DMS 273 (cell line): ENCODE results near the gene FGF14.

ENCODE experiments used
- DNase-seq: peaks from one replicate; lab custom pipeline; 2025; ENCODE audit not compliant: unreplicated experiment; lab: John Stamatoyannopoulos, UW

FGF14 gene

DNA sequence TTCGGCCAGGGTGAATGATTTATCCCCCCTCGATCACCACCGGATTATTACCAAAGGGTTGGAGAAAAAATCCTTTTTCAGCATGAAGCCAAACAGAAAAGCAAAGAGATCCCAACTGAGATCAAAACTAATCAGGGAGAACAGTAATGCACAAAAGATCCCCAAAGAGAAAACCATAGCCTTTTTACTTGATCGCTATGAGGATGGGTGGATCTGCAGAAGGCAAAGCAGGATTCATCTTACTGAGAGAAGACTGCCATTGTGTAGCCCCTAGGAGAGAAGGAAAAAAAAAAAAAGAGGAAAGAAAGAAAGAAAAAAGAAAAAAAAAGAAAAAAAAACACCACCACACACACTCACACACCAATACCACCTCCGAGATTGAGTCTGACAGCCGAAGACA lies at the start of gene FGF14:
Gene FGF14, minus strand, starts transcription at position 283 of the 400 bp plus-strand sequence.
- DNase-seq = no peak

DNA sequence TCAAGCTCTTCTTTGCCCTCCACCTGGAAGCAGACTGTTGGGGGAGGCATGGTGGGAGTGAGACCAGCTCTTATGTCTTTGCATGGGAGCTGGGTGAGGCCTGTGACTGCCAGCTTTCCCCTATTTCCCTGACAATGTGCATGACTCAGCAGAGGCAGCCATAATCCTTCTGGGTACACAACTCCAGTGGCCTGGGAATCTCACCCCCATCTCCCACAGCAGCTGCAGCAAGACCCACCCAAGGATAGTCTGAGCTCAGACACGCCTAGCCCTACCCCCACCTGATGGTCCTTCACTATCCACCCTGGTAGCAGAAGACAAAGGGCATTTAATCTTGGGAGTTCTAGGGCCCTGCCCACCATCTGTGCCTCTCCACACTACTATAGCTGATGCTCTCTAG lies 41.4 kb upstream of the FGF14 start:
- DNase-seq = peak; percentile 10

DNA sequence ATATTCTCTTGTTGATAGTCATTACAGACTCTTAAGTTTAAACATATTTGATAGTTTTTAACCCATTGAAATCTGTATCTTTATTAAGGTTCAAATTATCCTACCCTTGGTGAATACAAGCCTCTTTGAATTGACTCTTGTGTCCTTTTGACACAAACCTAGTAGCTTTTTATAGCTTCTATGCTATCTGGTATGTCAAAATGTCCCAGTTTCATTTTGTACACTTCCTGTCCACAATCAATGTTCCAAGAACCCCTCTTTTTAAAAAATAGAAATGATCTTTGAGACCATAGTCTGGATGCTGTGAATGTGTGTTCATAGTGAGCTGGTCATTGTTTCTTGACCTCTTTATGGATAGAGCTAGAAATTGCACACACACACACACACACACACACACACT lies 39.2 kb upstream of the FGF14 start:
- no peak for DNase-seq

DNA sequence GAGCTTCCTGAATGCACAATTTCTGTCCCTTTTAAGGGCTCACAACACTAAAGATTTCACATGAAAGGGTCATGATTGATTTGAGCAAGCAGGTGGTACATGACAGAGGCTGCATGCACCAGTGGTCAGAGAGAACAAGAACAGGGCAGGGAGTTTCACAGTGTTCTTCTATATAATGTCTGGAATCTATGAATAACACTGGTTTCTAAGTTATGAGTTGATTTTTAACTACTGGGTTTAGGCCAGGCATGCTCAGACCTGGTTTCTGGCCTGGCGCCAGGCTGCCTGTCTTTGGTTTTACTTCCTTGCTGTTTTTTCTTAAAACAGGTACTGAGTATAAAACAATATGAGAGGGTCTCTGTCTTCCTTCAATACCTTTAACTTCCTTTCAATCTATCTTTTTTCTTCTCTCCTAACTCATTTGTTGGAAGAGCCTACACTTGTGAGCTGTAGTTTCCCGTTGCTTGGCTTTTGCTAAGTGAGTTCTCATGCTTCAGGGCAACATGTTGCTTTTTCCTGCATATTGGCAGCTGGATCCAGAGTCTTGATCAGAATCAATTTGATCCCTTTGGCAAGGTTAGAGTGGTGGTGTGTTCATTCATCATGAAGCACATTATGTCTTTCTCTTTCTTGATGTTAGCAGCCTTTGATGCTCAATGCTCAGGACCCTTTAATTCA lies 38.5 kb upstream of the FGF14 start:
- DNase-seq = peak; percentile 3

DNA sequence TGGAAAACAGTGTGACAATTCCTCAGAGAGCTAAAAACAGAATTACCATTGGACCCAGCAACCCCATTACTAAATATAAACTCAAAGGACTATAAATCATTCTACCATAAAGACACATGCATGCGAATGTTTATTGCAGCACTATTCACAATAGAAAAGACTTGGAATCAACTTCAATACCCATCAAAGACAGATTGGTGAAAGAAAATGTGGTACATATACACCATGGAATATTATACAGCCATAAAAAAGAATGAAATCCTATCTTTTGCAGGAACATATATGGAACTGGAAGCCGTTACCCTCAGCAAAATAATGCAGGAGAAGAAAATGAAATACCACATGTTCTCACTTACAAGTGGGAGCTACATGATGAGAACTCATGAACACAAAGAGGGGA lies 20.8 kb upstream of the FGF14 start:
- no peak for DNase-seq

DNA sequence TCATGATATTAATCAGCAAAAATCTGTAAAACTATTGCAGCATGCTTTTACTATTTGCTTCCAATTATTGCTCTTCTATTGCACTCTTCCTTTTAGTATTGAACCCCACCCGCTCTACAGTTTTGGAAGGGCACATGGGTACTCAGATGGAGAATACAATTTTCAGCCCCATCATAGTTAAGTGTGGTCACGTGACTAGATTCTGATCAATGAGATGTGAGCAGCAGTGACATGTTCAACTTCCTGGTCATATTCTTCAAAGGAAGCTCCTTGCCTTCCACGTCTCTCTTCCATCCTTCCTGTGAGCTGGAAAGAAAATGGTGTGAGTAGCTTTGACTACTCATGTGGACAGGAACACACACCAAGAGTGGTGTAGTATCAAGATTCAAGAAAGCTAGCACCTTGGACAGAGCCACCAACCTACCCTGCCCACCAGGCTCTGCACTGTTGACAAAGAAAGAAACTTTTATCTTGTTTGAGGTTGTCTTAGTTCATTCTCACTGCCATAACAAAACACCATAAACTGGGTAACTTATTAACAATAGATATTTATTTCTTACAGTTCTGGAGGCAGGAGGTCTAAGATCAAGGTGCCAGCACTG lies 3.8 kb upstream of the FGF14 start:
- DNase-seq = no peak

DNA sequence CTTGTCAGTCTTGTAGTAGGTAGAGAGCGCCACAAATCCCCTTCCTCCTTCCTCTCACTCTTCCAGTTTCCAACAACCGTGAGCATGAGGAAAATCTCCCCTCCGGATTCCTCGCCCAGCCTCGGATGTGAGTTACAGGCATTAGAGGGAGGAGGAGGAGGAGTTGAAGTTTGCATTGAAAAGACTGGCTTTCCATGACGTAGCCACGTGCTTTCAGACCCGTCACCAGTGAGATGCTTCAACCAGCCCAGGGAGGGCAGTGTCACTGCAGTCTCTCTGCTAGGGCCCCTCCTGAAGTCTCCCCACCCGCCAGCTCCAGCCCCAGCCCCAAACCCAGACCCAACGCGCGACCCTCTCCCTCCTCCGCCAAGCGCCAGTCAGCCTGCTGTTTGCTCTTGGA lies 442 bp upstream of the FGF14 start:
- DNase-seq = no peak

DNA sequence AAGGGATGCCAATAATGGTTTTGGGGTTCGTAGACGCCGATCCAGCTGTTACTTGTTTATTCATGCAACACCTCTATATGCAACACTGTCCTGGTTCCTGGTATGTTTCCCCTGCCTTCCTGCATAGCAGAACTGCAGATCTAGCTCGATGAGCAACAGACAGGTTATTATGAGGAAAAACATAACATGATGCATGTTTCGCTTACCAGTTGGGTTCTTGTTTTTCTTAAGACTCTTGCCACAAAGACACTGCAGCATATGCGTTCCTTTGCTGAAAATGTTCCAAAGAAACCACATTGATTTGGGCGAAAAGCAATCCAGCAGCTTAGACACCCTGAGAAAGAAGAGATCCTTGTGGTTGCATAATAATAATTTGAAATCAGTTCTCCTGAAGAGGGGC lies 583 bp downstream of the FGF14 start:
- DNase-seq = no peak

DNA sequence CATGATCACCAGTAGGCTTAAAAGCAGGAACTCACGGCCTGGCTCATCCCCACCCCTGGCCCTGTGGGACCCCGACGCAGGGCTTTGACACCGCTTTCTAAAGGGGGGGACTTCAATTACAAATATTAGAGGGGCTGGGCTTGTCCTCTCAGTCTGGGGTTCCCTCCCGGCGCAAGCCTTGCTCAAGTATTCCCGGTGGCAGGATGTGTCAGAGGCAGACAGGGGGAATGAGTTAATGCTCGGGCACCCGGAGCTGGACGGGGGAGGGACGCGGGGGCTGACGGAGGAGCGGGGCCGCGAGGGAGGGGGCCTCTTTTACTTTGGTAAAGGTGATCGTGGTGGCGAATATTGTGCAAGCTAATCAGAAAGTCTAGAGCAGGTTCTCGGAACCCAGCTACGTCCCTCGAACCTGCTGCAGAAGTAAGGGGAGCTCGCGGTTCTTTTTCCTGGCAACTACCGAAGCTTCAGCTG lies 1.1 kb downstream of the FGF14 start:
- DNase-seq = peak; percentile 8

DNA sequence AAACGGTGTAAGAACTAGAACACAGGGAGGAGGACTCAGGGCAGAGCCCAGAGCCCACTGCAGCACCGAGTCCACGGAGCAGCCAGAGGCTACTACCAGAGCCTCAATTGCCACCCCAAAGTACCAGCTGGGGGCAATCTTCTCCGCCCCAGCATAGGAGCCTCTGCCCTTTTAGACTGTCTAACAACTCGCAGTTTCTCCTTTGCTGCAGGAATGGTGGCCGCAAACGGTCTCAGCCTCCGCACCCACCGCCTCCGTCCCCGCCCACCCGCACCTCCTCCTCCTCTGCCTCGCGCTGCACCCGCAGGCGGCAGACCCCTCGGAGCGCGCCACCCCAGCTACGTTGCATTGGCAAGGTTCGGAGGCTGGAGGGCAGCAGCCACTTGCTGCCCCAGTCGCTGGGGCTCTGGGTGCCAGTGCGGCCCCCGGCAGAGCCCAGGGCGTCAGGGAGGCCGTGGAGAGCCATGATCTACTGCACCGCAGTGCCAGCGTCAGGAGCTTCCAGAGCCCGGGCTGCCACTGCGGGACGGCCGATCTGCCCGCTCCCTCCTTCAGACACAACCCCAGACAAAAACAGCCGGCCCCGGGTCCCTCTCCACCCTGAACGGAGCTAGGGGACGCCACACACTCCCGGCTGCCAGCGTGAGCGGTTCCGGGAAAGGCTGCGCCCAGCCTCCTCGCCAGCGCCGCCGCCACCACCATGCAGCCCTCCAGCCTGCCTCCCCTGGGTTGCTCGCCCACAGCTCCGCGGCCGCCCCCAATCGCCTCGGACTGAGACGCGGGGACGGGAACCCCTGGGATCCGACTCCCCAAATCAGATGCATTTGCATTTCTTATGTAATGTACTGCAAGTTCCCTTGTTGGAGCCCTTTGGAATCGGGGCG lies 1.8 kb downstream of the FGF14 start:
- peak; percentile 26 for DNase-seq

DNA sequence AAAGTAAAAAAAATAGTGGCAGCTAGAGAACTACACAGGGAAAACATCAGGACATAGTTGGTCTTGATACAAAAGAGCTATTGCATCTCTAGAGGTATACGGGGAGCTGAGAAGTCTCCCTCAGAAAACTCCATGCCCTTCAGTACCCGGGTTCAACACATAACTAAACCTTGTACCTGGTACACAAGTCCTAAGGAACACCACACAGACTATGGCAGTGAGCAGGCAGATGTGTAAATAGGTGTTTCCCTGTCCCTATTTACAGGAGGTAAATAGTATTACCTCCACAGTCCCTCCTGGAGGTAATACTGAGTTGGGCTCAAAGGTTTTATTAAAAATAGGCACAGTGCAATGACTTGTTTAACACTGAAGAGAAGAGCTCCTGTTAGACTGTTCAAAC lies 5.9 kb downstream of the FGF14 start:
- DNase-seq = no peak

DNA sequence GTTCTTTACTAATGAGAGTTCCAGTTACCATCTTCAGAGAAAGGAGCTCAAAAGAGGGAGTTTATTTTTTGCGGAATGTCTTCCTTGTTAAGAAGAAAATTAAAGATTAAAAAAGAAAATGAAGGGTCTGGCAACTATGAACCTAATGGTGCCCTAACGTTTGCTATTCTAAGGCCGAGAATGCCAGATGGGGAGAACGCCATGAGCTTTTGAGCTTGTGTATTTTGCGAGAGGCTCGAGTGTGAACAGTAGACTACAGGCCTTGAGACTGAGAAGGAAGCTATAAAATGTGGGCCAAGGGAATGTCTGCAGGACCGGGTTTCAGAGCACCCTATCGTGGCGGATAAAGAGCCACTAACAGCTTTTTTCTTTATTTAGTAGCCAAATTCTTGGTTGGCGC lies 6.7 kb downstream of the FGF14 start:
- DNase-seq = no peak

DNA sequence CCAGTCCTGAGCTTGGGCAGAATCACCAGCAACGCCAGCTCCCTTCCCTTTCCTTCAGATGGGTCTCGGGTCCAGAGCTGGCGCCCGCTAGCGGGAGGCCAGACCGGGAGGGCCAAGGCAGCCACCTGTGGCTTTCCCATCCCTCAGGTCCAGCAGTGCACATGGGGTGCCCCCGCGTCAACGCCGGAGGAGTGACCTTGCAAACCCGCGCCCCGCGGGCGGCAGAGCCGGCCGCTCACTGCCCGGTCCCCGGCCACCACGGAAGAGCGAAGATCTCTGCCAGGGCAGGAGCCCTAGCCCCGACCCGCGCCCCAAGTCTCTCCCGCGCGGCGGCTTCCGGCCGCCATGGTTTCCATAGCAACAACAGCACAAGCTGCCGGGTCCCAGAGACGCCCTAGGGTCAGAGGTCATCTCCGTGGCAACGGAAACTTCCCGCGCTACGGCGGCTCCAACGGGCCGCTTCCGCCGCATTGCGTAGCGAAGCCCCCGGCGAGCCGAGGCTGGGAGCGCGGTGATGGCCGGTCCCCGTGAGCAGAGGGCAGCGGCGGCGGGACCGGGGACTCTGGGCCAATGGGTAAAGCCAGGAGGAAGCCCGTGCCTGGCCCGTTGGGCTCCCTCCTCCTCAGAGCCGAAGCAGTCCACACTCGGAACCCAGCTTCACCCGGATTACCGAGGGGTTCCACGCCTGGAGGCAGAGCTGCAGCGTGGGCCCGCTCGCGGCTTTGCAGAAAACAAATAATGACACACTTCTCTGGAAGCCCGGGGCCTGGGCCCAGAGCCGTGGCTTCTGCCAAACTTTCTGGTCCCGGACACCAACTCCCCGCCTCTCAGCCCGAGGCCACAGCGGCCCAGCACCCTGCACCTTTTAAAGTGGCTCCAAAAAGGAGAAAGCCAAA lies 7.4 kb downstream of the FGF14 start:
- peak; percentile 95 for DNase-seq

DNA sequence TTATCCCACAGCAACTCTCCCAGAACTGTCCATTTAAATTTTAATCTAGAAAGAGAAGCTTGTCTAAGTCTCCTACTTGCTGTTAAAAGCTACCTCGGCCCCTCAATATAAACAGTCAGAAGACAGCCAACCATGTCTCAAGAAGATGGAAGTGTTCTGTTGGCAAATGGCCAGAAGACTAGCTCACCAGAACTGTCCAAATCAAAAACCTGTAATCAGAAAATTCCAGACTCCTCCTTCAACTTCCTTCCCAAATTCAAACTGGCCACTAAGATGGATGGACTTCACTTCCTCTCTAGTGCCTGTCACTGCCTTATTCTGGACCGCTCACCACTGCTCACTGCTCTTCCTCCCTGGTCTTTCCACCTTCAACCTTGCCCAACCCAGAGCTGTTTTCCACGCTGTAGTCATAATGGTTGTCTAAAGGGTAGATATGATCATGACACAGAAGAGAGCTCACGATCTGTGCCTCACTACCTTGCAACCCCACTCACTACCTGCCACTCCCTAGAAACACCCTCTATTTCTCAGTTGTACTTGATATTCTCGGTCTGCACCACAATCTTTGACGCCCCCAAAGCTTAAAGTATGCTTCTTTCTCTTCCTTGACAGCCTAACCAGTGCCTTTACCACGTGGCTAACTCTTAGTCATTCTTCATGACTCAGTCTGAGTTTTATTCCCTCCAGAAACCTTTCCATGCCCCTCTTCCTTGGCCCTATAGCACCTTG lies 9.2 kb downstream of the FGF14 start:
- DNase-seq = no peak

DNA sequence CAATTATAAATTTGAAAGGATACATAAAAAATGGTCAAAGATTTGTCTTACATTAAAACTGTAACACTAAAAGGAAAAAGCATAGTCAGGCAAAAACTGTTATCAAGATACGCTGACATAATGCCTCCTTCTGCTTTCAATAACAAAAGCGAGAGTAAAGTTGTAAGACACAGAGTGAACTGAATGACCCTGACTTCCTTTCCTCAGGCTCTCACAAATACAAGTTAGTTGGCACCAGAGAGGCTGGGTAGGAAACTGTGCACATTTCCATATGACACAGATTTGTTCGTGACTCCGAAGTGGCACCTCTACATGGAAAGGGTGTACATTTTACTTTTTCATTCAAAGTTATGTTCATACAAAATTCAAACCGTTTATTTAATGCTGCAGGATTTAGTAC lies 15.4 kb downstream of the FGF14 start:
- DNase-seq = no peak

DNA sequence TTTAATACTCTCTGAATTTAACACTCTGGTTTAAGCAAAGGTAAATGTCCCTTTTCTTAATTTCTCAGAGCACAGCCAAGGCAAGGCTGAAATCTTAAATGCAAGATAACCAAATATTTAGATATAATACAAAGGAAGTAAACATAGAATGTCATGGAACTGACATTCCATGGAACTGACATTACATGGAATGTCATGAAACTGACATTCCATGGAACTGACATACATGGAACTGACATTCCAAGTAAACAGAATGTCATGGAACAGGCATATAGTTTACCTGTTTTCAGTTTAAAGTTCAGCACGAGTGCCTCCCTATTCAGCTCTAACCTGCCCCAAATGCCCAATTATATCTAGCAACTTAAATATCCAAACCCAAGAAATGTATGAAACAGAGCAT lies 21.8 kb downstream of the FGF14 start:
- no peak for DNase-seq

DNA sequence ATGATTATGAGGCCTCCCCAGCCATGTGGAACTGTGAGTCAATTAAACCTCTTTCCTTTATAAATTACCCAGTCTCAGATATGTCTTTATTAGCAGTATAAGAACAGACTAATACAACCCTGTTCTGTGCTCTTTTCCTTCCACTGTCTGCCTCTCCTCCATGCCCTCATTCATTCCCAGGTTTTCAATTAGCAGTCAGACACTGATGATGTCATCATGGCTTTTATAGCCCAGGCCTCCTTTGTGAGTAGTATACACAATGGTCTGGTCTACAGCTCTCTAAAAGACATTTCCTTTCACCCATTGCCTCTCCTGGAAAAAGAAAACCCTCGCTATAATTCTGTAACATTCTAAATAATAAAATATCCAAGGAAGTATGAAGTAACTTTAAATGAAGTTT lies 25.5 kb downstream of the FGF14 start:
- DNase-seq = no peak

DNA sequence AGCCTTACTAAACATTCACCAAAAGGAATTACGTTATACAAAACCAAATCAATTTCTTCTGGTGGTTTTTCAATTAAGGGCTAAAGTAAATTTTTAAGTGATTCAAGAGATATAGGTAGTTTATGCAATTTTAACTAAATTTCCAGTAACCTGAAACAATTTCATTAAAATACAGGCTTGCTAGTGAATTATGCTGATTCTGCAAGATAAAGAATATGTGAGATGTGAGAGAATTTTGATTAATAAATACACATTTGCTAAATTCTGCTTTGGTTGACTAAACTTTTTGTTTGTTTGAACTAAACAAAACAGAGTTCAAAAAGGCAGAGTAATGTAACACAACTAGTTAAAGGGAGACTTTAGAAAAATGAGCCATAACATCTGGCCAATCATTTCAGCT lies 27.1 kb downstream of the FGF14 start:
- no peak for DNase-seq

DNA sequence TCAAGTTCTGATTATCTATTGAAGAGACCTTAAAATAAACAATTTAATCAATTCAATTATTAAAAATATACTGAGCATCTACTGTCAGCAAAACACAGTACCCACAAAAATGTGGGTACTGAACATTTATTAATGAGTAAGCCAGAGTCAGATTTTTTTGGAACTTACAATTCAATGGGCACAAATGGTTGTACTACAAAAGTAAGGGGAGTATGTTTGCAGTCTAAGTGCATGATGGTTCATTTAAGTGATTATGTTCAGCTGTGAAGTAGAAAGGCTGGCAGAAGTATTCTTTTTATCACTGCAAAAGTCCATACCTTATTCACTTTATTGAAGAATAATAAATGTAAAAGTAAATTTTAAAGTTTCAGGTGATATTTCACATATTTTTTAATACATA lies 27.6 kb downstream of the FGF14 start:
- DNase-seq = no peak

DNA sequence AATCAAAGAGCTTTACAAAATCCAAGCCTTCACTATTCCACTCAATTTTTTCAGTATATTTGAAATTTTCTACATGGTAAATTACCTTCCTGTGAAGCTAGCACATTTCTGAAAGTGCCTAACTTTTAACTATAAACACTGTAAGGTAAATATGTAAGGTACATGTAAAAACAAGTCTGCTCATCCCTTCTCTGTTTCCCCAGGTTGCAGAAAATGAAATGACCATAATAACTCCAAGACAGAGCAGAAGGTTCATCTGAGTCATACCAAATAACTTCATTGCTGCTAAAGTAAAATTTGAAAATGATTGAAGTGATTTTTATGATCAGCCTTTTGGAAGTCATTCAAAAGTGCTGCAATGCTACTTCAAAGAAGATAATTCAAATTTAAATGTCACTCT lies 28.6 kb downstream of the FGF14 start:
- DNase-seq = no peak
